OCI-LY3 (cell line): ENCODE data around the gene GSTT2B.
"Not testable (repeated sequence)": the region's sequence is repeated elsewhere in the genome, so short reads cannot be mapped to it uniquely, and the experiment has no call there.

Experiments used
- EZH2phosphoT487 ChIP-seq: fragments of 200-600 bp; shearing (Covaris generic); IDR thresholded peaks from 2 replicates; pipeline ENCODE4 v1.6.1; 2018; ENCODE audit warnings: antibody characterized with exemption, mixed run types, low read depth
- TF ChIP-seq, protein P1 (sequence below): fragments of 200-600, 300-600 bp; sonication (generic); IDR thresholded peaks from 2 replicates; pipeline ENCODE4 v1.5.1; 2014; ENCODE audit warnings: antibody characterized with exemption, low read length, low read depth

DNA sequence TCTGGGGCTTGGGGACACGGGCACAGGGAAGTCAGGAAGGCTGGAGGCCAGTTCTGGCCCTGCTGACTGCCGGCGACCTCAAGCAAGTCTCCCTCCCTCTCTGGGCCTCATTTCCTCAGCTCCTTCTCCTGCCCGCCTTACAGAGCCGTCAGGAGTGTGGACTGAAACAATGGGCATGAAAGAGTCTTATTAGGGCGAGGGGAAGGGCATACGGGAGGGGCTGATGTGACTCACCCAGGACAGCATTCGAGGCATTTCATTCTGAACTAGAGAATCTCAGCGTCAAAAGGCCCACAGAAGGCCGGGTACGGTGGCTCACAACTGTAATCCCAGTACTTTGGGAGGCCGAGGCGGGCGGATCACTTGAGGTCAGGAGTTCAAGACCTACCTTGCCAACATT lies 20.8 kb downstream of the GSTT2B start:
- TF ChIP-seq, protein P1, sequence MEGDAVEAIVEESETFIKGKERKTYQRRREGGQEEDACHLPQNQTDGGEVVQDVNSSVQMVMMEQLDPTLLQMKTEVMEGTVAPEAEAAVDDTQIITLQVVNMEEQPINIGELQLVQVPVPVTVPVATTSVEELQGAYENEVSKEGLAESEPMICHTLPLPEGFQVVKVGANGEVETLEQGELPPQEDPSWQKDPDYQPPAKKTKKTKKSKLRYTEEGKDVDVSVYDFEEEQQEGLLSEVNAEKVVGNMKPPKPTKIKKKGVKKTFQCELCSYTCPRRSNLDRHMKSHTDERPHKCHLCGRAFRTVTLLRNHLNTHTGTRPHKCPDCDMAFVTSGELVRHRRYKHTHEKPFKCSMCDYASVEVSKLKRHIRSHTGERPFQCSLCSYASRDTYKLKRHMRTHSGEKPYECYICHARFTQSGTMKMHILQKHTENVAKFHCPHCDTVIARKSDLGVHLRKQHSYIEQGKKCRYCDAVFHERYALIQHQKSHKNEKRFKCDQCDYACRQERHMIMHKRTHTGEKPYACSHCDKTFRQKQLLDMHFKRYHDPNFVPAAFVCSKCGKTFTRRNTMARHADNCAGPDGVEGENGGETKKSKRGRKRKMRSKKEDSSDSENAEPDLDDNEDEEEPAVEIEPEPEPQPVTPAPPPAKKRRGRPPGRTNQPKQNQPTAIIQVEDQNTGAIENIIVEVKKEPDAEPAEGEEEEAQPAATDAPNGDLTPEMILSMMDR: not testable (repeated sequence)
- TF ChIP-seq EZH2phosphoT487: not testable (repeated sequence)
